Measurements from ENCODE around the gene IRAK1BP1.
"Not testable (repeated sequence)": the region's sequence is repeated elsewhere in the genome, so short reads cannot be mapped to it uniquely, and the experiment has no call there.

Gene IRAK1BP1

DNA sequence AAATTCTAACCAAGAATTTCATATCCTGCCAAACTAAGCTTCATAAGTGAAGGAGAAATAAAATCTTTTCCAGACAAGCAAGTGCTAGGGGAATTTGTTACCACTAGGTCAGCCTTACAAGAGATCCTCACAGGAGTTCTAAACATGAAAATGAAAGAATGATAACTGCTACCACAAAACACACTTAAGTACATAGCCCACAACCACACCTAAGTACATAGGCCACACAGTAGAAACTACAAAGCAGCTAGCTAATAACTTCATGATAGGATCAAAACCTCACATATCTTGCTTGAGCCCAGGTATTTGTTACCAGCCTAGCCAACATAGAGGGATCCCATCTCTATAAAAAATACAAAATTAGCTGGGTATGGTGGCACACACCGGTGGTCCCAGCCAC lies 50.4 kb downstream of the IRAK1BP1 start:
- Histone ChIP-seq H3K4me1 (no peaks in the 10 kb centered on the region), H3K9ac (no peak overlapping the region), H3K4me2 (no peak overlapping the region), H3K4me3 (no peak overlapping the region), H3K27ac (no peak overlapping the region), H3K36me3 (no peaks in the 10 kb centered on the region), H4K20me1 (no peaks in the 10 kb centered on the region), H3K9me3 (peaks cover 8% of the 10 kb centered on the region; the same call in 1 of the 2 replicates), H3K27me3 (no peaks in the 10 kb centered on the region)
- TF ChIP-seq Cebpa-rat (IDR thresholded peaks at IDR 0.05) = no peak

DNA sequence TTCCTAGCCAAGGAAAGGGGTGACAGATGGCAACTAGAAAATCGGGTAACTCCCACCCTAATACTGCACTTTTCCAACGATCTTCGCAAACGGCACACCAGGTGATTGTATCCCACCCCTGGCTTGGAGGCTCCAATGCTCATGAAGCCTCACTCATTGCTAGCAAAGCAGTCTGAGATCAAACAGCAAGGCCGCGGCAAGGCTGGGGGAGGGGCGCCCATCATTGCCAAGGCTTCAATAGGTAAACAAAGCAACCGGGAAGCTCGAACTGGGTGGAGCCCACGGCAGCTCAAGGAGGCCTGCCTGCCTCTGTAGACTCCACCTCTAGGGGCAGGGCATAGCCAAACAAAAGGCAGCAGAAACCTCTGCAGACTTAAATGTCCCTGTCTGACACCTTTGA lies 53.8 kb downstream of the IRAK1BP1 start:
- not testable (repeated sequence) for H3K36me3 ChIP-seq, H3K27ac ChIP-seq, H3K9me3 ChIP-seq, H3K4me3 ChIP-seq, H3K4me2 ChIP-seq, H3K9ac ChIP-seq, H3K4me1 ChIP-seq, H4K20me1 ChIP-seq, H3K27me3 ChIP-seq

DNA sequence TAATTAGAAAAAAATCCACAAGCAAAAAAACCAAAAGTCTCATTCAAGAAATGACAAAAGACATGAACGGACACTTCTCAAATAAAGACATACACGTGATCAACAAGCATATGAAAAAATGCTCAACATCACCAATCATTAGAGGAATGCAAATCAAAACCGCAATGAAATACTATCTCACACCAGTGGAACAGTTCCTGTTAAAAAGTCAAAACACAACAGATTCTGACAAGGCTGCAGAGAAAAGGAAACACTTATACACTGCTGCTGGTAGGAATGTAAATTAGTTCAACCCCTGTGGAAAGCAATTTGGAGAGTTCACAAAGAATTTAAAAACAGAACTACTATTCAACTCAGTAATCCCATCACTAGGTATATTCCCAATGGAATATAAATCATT lies 58.0 kb downstream of the IRAK1BP1 start:
- no peak overlapping the region for H3K4me2 ChIP-seq
- no peak overlapping the region for H3K4me3 ChIP-seq
- H4K20me1 ChIP-seq = no peaks in the 10 kb centered on the region
- no peak overlapping the region for H3K9ac ChIP-seq
- no peak overlapping the region for H3K27ac ChIP-seq
- H3K9me3 ChIP-seq = peaks cover 8% of the 10 kb centered on the region; the same call in 1 of the 2 replicates
- H3K36me3 ChIP-seq = no peaks in the 10 kb centered on the region
- no peaks in the 10 kb centered on the region for H3K27me3 ChIP-seq
- TF ChIP-seq Cebpa-rat (IDR thresholded peaks at IDR 0.05) = no peak
- no peaks in the 10 kb centered on the region for H3K4me1 ChIP-seq

DNA sequence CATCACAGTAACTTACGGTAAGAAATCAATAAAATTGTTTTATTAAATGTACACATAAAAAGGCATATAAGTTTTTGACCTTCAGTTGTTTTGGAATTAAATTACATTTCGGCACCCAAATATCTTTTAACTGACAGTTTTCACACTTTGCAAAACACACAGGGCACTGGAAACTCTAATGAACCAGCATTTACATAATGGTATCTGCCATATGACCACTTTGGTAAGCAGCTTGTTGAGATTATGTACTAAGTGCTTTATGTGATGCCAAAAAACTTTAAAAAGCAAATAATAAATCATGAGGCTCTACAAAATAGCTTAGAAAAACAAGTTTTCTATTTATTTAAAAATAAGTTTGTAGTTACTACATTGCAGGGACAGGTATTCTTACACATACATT lies 68.2 kb downstream of the IRAK1BP1 start:
- Histone ChIP-seq H3K9me3 (no peaks in the 10 kb centered on the region), H3K27ac (no peak overlapping the region), H4K20me1 (no peaks in the 10 kb centered on the region), H3K36me3 (peaks cover 1% of the 10 kb centered on the region), H3K4me1 (no peaks in the 10 kb centered on the region), H3K9ac (no peak overlapping the region), H3K4me3 (no peak overlapping the region), H3K27me3 (no peaks in the 10 kb centered on the region), H3K4me2 (no peak overlapping the region)
- no peak for TF ChIP-seq Cebpa-rat (IDR thresholded peaks at IDR 0.05)

DNA sequence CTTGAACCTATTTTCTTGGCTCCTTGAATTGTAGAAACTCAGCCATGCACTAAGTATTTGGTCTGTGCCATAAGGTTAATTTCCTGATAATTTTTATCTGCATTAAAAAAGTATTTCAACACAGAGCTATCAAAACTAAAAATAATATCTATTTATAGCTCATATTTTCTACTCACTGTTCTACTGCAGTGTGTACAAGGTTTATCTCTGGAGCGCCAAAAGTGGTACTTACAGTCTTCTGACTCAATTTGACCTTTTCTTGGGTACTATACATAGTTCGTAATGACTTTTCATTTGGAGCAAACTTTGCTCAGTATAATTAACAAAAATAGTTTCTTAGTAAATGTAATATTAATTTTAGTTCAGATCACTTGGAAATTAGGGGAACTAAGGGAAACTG lies 69.2 kb downstream of the IRAK1BP1 start:
- Histone ChIP-seq H3K9ac (no peak overlapping the region), H3K27ac (no peak overlapping the region), H3K27me3 (no peaks in the 10 kb centered on the region), H4K20me1 (no peaks in the 10 kb centered on the region), H3K4me2 (no peak overlapping the region), H3K4me1 (no peaks in the 10 kb centered on the region), H3K9me3 (no peaks in the 10 kb centered on the region), H3K4me3 (no peak overlapping the region), H3K36me3 (peaks cover 8% of the 10 kb centered on the region)
- TF ChIP-seq Cebpa-rat (IDR thresholded peaks at IDR 0.05) = no peak

DNA sequence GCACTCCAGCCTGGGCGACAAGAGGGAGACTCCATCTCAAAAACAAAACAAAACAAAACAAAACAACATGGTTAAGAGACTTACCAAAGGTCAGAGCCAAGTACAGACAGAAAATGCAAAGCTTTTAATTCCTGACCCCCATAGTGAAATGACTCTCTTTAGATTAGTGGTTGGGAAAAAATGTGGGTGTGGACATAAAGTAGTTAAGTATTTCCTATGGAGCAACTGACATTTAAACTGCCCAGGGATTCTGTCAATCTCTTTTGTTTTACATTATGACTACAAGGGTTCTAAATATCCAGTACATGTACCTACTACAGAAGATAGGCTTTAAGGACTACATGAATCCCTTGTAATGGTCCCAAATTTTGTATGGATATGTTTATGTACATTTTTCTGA lies 75.1 kb downstream of the IRAK1BP1 start:
- Histone ChIP-seq H3K9ac (no peak overlapping the region), H3K9me3 (no peaks in the 10 kb centered on the region), H4K20me1 (no peaks in the 10 kb centered on the region), H3K27me3 (no peaks in the 10 kb centered on the region), H3K36me3 (peaks cover 40% of the 10 kb centered on the region), H3K4me2 (no peak overlapping the region), H3K4me3 (no peak overlapping the region), H3K27ac (no peak overlapping the region), H3K4me1 (no peaks in the 10 kb centered on the region)
- TF ChIP-seq Cebpa-rat (IDR thresholded peaks at IDR 0.05) = no peak

DNA sequence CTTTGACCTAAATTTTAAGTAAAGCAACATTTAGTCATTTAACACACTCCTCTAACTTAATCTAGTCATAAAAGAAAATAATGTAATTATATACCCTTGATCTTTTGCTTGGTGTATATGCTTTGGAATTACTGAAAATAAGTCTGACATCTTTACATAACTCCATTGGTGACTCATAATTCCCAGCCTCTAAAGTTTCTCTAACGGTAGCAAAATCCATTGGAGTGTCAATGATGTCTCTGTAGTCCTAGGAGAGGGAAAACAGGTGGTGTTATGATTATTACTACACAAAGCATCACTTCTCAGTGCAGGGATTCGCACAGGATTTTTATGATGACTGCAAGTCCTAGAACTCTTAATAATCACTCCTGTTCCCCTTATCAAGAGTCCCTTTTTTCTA lies 80.2 kb downstream of the IRAK1BP1 start:
- Histone ChIP-seq H3K9me3 (peaks cover 14% of the 10 kb centered on the region), H3K27me3 (no peaks in the 10 kb centered on the region), H3K4me1 (no peaks in the 10 kb centered on the region), H3K4me2 (no peak overlapping the region), H3K9ac (no peak overlapping the region), H3K4me3 (no peak overlapping the region), H4K20me1 (no peaks in the 10 kb centered on the region), H3K27ac (no peak overlapping the region), H3K36me3 (peaks cover 63% of the 10 kb centered on the region)
- no peak for TF ChIP-seq Cebpa-rat (IDR thresholded peaks at IDR 0.05)

DNA sequence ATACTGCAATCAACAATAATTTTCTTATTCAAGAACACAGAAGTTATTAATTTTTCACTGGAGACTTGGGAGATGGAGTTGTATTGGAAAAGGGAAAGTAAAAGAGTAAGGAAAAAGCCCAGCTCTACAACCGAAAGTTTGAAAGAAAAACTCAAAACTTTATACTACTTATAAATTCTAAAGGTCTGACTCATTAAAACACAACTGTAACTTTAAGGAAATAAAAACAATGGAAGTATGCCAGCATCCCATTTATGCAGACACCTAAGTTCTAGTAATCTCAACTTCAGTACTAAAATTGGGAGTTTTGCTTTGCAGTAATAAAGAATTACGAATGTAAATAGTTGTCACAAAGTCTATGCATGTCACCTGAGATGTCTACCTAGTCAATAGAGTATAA lies 80.6 kb downstream of the IRAK1BP1 start:
- H3K4me1 ChIP-seq = no peaks in the 10 kb centered on the region

DNA sequence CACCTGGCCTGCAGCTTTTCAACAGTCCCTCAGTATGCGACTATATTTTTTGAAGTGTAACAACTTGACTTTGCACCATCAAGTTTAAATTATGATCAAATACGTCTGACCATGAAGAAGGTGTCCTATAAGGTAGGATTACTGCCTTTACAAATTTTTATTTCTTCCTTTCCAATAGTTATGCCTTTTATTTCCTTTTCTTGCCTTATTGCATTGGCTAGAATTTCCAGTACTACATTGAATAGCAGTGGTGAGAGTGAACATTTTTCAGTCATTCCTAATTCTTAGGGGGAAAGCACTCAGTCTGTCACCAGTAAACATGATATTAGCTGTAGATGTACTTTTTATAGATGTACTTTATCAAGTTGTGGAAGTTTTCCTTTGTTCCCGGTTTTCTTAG lies 81.4 kb downstream of the IRAK1BP1 start:
- TF ChIP-seq Cebpa-rat (IDR thresholded peaks at IDR 0.05) = no peak
- Histone ChIP-seq H3K4me1 (no peaks in the 10 kb centered on the region), H3K36me3 (peaks cover 72% of the 10 kb centered on the region)

More for the DNA sequence above, 80.6 kb downstream of the IRAK1BP1 start:
- Histone ChIP-seq H4K20me1 (no peaks in the 10 kb centered on the region), H3K4me3 (no peak overlapping the region), H3K27ac (no peak overlapping the region), H3K27me3 (no peaks in the 10 kb centered on the region), H3K4me2 (no peak overlapping the region), H3K36me3 (peaks cover 64% of the 10 kb centered on the region), H3K9me3 (peaks cover 14% of the 10 kb centered on the region), H3K9ac (no peak overlapping the region)
- no peak for TF ChIP-seq Cebpa-rat (IDR thresholded peaks at IDR 0.05)

DNA sequence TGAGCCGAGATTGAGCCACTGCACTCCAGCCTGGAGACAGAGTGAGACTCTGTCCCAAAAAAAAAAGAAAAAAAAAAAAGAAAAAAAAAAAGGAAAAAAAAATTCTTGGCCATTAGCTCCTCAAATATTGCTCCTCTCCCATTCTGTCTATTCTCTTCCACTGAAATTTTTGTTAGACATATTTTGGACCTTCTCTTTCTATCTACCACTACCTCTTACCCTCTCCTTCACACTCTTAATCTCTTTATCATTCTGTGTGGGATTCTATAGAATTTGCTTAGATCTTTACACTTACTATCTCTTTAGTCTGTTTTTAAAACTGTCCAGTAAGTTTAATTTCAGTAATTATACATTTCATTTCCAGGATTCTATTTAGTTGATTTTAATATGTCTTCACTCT lies 85.0 kb downstream of the IRAK1BP1 start:
- H3K9ac ChIP-seq = no peak overlapping the region
- H3K4me1 ChIP-seq = no peaks in the 10 kb centered on the region
- TF ChIP-seq Cebpa-rat (IDR thresholded peaks at IDR 0.05) = no peak
- H3K36me3 ChIP-seq = peaks cover 70% of the 10 kb centered on the region
- H3K4me2 ChIP-seq = no peak overlapping the region
- H3K27me3 ChIP-seq = no peaks in the 10 kb centered on the region
- H3K27ac ChIP-seq = no peak overlapping the region
- no peak overlapping the region for H3K4me3 ChIP-seq
- H3K9me3 ChIP-seq = peaks cover 14% of the 10 kb centered on the region
- H4K20me1 ChIP-seq = no peaks in the 10 kb centered on the region

More for the DNA sequence above, 81.4 kb downstream of the IRAK1BP1 start:
- Histone ChIP-seq H3K4me3 (no peak overlapping the region), H4K20me1 (no peaks in the 10 kb centered on the region), H3K27ac (no peak overlapping the region), H3K9ac (no peak overlapping the region), H3K4me2 (no peak overlapping the region), H3K27me3 (no peaks in the 10 kb centered on the region), H3K9me3 (peaks cover 14% of the 10 kb centered on the region)
